Hepatocyte (in vitro differentiated cells): ENCODE measurements around the gene RBCK1. TPM values are rescaled to one million over a fixed set of nuclear protein-coding genes. Genes with fewer than 3 reads are reported as not detected.
"Not testable (repeated sequence)": the region's sequence is repeated elsewhere in the genome, so short reads cannot be mapped to it uniquely, and the experiment has no call there.

Experiments used
- DNase-seq: peaks from one replicate; pipeline ENCODE4 v3.0.0-alpha.2; 2016; ENCODE audit warnings: low spot score
- H2AFZ ChIP-seq: fragments of 200-600 bp; sonication (generic); 2 replicates; pipeline ENCODE4 v1.6.0; 2016; ENCODE audit warnings: antibody characterized with exemption, mild to moderate bottlenecking
- H3K27ac ChIP-seq: fragments of 200-600 bp; sonication (generic); 2 replicates; pipeline ENCODE4 v1.5.1; 2016; ENCODE audit warnings: mild to moderate bottlenecking
- H3K27me3 ChIP-seq: fragments of 200-600 bp; sonication (generic); 2 replicates; pipeline ENCODE4 v1.6.1; 2016
- H3K36me3 ChIP-seq: fragments of 200-600 bp; sonication (generic); replicated peaks from 2 replicates; pipeline ENCODE4 v1.5.1; 2016; ENCODE audit warnings: low read depth; ENCODE audit not compliant: insufficient read depth
- H3K4me1 ChIP-seq: fragments of 200-600 bp; sonication (generic); 2 replicates; pipeline ENCODE4 v1.5.1; 2016; ENCODE audit warnings: mild to moderate bottlenecking, moderate library complexity; ENCODE audit not compliant: insufficient read depth
- H3K4me2 ChIP-seq: fragments of 200-600 bp; sonication (generic); 2 replicates; pipeline ENCODE4 v1.6.0; 2016
- H3K4me3 ChIP-seq: fragments of 200-600 bp; sonication (generic); 2 replicates; pipeline ENCODE4 v1.5.1; 2016; ENCODE audit warnings: mild to moderate bottlenecking
- H3K79me2 ChIP-seq: fragments of 200-600 bp; sonication (generic); 2 replicates; pipeline ENCODE4 v1.6.0; 2017; ENCODE audit warnings: mild to moderate bottlenecking
- H3K9me2 ChIP-seq: fragments of 200-600 bp; sonication (generic); replicated peaks from 2 replicates; pipeline ENCODE4 v1.6.0; 2017; ENCODE audit warnings: mild to moderate bottlenecking; ENCODE audit not compliant: insufficient read depth
- H3K9me3 ChIP-seq: fragments of 200-600 bp; sonication (generic); 2 replicates; pipeline ENCODE4 v1.5.1; 2016; ENCODE audit warnings: low read depth, mild to moderate bottlenecking
- H4K20me1 ChIP-seq: fragments of 200-600 bp; sonication (generic); 2 replicates; pipeline ENCODE4 v1.6.0; 2016; ENCODE audit warnings: mild to moderate bottlenecking; ENCODE audit not compliant: insufficient read depth, poor library complexity, severe bottlenecking
- CTCF ChIP-seq: fragments of 200-600 bp; sonication (generic); IDR thresholded peaks from 2 replicates; pipeline ENCODE4 v1.5.1; 2016; ENCODE audit warnings: antibody characterized with exemption, mild to moderate bottlenecking; ENCODE audit not compliant: poor library complexity
- EZH2 ChIP-seq: fragments of 200-600 bp; sonication (generic); IDR thresholded peaks from 2 replicates; pipeline ENCODE4 v1.6.1; 2016; ENCODE audit warnings: antibody characterized with exemption, mild to moderate bottlenecking, borderline replicate concordance
- EZH2phosphoT487 ChIP-seq: fragments of 200-600 bp; sonication (generic); IDR thresholded peaks from one replicate; pipeline ENCODE4 v1.6.1; 2018; ENCODE audit warnings: antibody characterized with exemption, mild to moderate bottlenecking, low read depth, moderate library complexity; ENCODE audit not compliant: unreplicated experiment, severe bottlenecking
- WGBS: methylation state at CpG from one replicate; pipeline ENCODE4 v1.1.6; 2016; ENCODE audit warnings: low lambda C conversion rate; ENCODE audit errors: missing lambda C conversion rate; 5-methylcytosine and 5-hydroxymethylcytosine counted together
- polyA plus RNA-seq: library from polyadenylated mRNA; unstranded; fragments of >200 nt; fragmentation: Nextera tagmentation; extraction: Ambion mirVana; gene quantifications from 2 replicates; pipeline ENCODE4 v1.2.1, GENCODE V29; 2016
- total RNA-seq: library from RNA; depleted of rRNA; stranded (reverse); fragments of >200 nt; gene quantifications from 2 replicates; pipeline ENCODE4 v1.2.3, GENCODE V29; 2014

RBCK1 gene
- total and polyA plus RNA-seq, 2 experiments from 2014 or later = 76.4 to 80.8 TPM

DNA sequence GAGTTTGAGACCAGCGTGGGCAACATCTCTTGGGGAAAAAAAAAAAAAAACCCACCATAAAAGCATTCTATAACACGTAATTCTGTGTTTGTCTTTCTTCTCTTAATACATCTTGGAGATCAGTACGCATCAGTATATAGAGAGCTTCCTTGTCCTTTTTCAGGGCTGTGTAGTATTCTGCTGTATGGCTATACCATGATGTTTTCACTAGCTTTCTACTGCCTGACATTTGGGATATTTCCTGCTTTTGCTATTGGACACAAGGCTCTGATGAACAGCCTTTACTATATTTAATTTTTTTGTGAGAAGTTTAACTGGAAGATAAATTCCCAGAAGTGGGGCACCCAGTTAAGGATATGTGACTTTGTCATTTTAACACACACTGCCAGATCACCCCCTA lies 20.6 kb upstream of the RBCK1 start:
- H2AFZ ChIP-seq = no peak overlapping the region
- H3K9me3 ChIP-seq = no peaks in the 10 kb centered on the region
- H3K36me3 ChIP-seq = no peaks in the 10 kb centered on the region
- H3K4me3 ChIP-seq = no peak overlapping the region
- no peak overlapping the region for H3K4me2 ChIP-seq
- peaks cover 54% of the 10 kb centered on the region for H3K79me2 ChIP-seq
- 95% methylated on average over 3 of the region's 3 CpGs for WGBS
- peaks cover 15% of the 10 kb centered on the region for H4K20me1 ChIP-seq
- H3K9me2 ChIP-seq = no peaks in the 10 kb centered on the region
- no peak for DNase-seq
- H3K27ac ChIP-seq = no peak overlapping the region
- no peak for TF ChIP-seq EZH2
- TF ChIP-seq EZH2phosphoT487 = no peak
- H3K27me3 ChIP-seq = no peaks in the 10 kb centered on the region
- H3K4me1 ChIP-seq = peaks cover 1% of the 10 kb centered on the region

DNA sequence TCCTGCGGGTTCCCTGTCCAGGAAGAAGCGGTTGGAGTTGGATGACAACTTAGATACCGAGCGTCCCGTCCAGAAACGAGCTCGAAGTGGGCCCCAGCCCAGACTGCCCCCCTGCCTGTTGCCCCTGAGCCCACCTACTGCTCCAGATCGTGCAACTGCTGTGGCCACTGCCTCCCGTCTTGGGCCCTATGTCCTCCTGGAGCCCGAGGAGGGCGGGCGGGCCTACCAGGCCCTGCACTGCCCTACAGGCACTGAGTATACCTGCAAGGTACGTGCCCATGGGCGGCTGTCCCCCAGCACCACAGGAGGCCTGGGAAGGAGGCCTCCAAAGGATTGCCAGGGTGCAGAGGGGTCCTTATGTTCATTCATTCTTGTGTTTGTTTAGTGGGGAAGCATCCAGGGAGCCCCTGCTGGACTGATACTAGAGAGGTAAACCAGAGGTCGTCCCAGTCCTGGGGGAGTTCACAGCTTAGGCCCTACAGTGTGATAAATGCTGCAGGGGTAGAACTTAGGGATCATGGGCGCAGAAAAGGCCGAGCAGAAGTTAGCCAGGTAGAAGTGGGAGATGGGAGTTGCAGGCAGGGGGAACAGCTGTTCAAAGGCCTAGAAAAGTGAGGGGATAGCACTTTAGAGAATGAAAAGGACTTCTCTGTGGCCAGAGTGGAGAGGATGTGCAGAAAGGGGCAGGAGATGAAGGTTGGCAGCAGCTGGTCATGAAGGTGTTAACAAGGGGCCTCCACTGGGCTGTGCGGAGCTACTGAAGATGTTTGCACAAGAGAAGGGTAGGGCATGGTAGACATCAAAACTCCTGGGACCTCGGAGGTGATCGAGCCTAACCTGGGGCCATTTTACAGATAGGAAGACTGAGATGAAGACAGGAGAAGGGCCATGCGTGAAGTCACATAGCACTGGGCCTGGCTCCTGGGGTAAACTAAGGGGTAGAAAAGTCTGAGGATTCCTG lies 19.8 kb upstream of the RBCK1 start:
- H3K4me1 ChIP-seq = no peaks in the 10 kb centered on the region

DNA sequence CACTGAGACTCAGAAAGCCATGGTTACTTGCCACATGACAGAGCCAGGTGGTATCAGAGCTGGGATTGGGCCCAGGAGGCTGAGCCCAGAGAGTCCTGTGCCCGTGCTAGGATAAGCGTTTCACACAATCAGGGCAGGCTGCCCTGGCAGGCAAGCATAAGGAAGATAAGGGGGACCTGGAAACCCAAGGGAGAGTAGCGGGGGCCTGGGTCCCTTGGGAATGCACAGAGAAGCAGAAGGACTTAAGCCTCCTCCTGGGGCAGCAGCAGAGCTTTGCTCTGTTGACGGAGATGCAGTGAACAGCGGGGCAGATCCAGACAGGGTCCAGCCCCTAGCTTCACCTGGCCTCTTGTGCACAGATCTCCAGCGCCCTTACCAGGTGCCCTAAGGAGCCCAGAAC lies 18.9 kb upstream of the RBCK1 start:
- Histone ChIP-seq H3K4me2 (no peak overlapping the region), H4K20me1 (peaks cover 7% of the 10 kb centered on the region), H3K36me3 (no peaks in the 10 kb centered on the region), H2AFZ (no peak overlapping the region), H3K79me2 (peaks cover 39% of the 10 kb centered on the region), H3K9me3 (no peaks in the 10 kb centered on the region), H3K27me3 (no peaks in the 10 kb centered on the region), H3K4me3 (no peak overlapping the region), H3K4me1 (no peaks in the 10 kb centered on the region), H3K9me2 (no peaks in the 10 kb centered on the region), H3K27ac (no peak overlapping the region)
- no peak for DNase-seq
- no peak for TF ChIP-seq EZH2phosphoT487
- no peak for TF ChIP-seq EZH2
- TF ChIP-seq CTCF = no peak
- 91% methylated on average over 6 of the region's 6 CpGs for WGBS

More for the DNA sequence above, 19.8 kb upstream of the RBCK1 start:
- peaks cover 7% of the 10 kb centered on the region for H4K20me1 ChIP-seq
- peaks cover 46% of the 10 kb centered on the region for H3K79me2 ChIP-seq
- H3K4me3 ChIP-seq = no peak overlapping the region
- TF ChIP-seq CTCF (no peak), EZH2 (no peak), EZH2phosphoT487 (no peak)
- no peaks in the 10 kb centered on the region for H3K9me3 ChIP-seq
- no peak overlapping the region for H2AFZ ChIP-seq
- H3K9me2 ChIP-seq = no peaks in the 10 kb centered on the region
- H3K27ac ChIP-seq = no peak overlapping the region
- H3K36me3 ChIP-seq = no peaks in the 10 kb centered on the region
- 83% methylated on average over 20 of the region's 21 CpGs for WGBS
- DNase-seq = no peak
- no peak overlapping the region for H3K4me2 ChIP-seq
- H3K27me3 ChIP-seq = no peaks in the 10 kb centered on the region

- no peaks in the 10 kb centered on the region for H3K27me3 ChIP-seq
These were observed 16.9 kb upstream of the RBCK1 start for GRCh38 chr20:391041-391711.

DNA sequence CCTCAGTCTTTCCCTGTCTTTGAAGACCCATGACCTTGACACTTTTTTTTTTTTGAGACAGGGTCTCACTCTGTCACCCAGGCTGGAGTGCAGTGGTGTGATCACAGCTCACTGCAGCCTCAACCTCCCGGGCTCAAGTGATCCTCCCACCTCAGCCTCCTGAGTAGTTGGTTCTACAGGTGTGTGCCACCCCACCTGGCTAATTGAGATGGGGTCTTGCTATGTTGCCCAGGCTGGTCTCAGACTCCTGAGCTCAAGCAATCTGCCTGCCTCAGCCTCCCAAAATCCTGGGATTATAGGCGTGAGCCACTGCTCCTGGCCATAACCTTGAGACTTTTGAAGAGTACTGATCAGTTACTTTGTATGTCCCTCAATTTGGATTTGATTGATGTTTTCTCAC lies 14.8 kb upstream of the RBCK1 start:
- not testable (repeated sequence) for H3K4me2 ChIP-seq, DNase-seq, H3K79me2 ChIP-seq, H3K9me2 ChIP-seq, H3K4me3 ChIP-seq, H3K36me3 ChIP-seq, H3K9me3 ChIP-seq, H4K20me1 ChIP-seq, H3K27ac ChIP-seq, H3K27me3 ChIP-seq, H2AFZ ChIP-seq, H3K4me1 ChIP-seq
- WGBS = 100% methylated on average over 2 of the region's 2 CpGs

More at GRCh38 chr20:391041-391711, 16.9 kb upstream of the RBCK1 start:
- TF ChIP-seq EZH2phosphoT487 = no peak
- TF ChIP-seq EZH2 = no peak
- TF ChIP-seq CTCF = no peak
- H3K4me1 ChIP-seq = no peaks in the 10 kb centered on the region
- no peaks in the 10 kb centered on the region for H3K9me2 ChIP-seq
- peaks cover 7% of the 10 kb centered on the region for H4K20me1 ChIP-seq
- no peaks in the 10 kb centered on the region for H3K9me3 ChIP-seq
- H3K4me2 ChIP-seq = no peak overlapping the region
- DNase-seq = no peak
- H3K79me2 ChIP-seq = peaks cover 21% of the 10 kb centered on the region
- no peak overlapping the region for H3K27ac ChIP-seq
- H2AFZ ChIP-seq = no peak overlapping the region
- H3K4me3 ChIP-seq = no peak overlapping the region
- no peaks in the 10 kb centered on the region for H3K36me3 ChIP-seq
- 94% methylated on average over 29 of the region's 29 CpGs for WGBS
